Hepatocyte (in vitro differentiated cells): ENCODE results near the gene HMG20A.

Experiments
- CTCF ChIP-seq: fragments of 200-600 bp; sonication (generic); IDR thresholded peaks from 2 replicates; pipeline ENCODE4 v1.5.1; 2016; ENCODE audit warnings: antibody characterized with exemption, mild to moderate bottlenecking; ENCODE audit not compliant: poor library complexity
- EZH2 ChIP-seq: fragments of 200-600 bp; sonication (generic); IDR thresholded peaks from 2 replicates; pipeline ENCODE4 v1.6.1; 2016; ENCODE audit warnings: antibody characterized with exemption, mild to moderate bottlenecking, borderline replicate concordance

DNA sequence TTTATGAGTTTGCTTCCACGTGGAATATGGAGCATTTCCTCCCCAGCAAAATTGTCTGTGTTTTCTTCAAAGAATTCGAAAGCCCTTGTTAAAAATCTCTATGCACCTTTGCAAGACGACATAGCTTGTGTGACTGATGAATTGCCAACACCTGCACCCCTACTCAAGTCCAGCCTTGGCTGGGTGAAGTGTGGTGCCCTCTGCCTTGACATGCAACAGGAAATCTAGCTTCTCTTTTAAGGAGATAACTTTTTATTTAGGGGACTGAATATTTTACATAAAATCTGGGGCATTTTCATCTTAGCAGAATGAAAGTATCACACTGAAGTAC is 647 bp downstream of the HMG20A start:
- no peak for TF ChIP-seq CTCF
- TF ChIP-seq EZH2: no peak
